Measurements from ENCODE around the gene TSKS.
"Not testable (repeated sequence)": the region's sequence is repeated elsewhere in the genome, so short reads cannot be mapped to it uniquely, and the experiment has no call there.

TSKS gene

GRCh38 chr19:49766930-49767299 lies 3.8 kb upstream of the TSKS start, which contains the start of gene AP2A1:
TSS of gene AP2A1 (plus strand) at chr19:49767001. CDS start at chr19:49767134, 133 bp downstream.
- no peak for DNase-seq (ENCODE audit: low spot score)

- DNase-seq (ENCODE audit: low spot score): peak; percentile 99
Measured at GRCh38 chr19:49766007-49766929, 3.2 kb upstream of the TSKS start.

DNA sequence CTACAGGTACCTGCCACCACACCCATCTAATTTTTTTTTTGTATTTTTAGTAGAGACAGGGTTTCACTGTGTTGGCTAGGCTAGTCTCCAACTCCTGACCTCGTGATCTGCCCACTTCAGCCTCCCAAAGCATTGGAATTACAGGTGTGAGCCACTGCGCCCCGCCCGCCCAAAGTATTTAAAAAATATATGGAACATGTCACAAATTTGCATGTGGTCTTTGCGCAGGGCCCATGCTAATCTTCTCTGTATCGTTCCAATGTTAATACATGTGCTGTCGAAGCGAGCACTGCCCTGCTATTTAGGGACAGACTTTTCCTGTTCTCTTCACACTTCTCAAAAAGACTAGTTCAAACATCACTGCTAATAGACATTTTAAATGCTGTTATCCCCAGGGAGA lies 1.2 kb upstream of the TSKS start:
- DNase-seq (ENCODE audit: low spot score): no peak

DNA sequence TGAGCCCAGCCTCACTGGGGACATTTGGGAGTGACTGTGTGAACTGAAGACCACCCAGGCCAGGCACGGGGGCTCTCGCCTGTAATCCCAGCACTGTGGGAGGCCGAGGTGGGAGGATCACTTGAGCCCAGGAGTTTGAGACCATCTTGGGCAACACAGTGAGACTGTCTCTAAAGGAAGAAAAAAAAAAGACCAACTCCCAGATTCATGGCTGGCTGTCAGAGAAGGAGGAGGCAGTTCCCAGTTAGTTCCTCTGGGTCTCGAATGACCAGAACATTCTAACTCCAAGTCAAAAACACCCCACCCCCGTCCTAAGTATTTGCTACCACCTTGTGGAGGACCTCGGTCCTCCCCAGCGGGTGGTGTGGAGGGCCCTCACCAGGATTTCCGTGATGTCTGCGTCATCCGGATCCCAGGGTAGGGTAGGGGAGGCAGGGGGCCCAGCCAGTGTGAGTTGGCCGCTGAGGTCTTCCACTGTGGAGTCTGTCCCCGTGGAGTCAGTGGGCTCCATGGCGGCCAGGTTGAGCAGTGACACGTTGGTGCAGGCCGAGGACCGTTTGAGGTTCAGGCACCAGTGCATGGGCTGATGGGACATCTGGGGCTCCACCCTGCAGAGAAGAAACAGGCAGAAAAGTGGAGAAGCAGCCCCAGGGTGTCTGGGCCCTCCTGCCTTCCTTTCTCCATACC lies 1.3 kb downstream of the TSKS start:
- DNase-seq (ENCODE audit: low spot score): peak; percentile 16

- DNase-seq (ENCODE audit: low spot score): no peak
Measured at GRCh38 chr19:49761249-49761624, 1.9 kb downstream of the TSKS start.

DNA sequence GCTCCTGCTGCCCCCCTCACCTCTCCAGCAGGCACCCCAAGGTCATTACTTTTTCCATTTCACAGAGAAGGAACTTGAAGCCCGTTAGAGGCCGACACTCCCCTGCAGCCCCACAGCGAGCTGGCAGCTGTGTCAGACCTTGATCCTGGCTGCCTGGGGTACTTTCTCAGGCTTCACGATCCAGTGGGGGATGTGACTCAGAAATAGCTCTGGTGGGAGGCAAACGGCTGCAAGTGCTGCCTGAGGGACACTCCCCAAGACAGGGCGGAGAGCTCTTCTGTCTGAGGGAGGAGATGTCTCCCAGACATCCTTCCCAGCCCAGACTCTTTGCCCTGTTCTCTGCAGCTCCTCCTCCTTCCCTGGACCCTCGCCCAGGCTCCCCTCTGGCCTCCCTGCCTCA lies 4.8 kb downstream of the TSKS start:
- DNase-seq (ENCODE audit: low spot score): no peak

DNA sequence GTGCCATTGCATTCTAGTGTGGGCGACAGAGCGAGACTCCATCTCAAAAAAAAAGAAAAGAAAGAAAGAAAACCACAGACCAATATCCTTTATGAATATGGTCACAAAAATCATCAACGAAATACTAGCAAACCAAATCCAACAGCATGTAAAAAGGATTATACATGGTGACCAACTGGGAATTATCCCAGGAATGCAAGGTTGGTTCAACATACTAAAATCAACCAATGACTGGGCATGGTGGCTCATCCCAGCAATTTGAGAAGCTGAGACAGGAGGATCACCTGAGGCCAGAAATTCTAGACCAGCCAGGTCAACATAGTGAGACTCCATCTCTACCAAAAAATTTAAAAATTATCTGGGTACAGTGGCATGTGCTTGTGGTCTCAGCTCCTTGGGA lies 7.2 kb downstream of the TSKS start:
- DNase-seq (ENCODE audit: low spot score): no peak

DNA sequence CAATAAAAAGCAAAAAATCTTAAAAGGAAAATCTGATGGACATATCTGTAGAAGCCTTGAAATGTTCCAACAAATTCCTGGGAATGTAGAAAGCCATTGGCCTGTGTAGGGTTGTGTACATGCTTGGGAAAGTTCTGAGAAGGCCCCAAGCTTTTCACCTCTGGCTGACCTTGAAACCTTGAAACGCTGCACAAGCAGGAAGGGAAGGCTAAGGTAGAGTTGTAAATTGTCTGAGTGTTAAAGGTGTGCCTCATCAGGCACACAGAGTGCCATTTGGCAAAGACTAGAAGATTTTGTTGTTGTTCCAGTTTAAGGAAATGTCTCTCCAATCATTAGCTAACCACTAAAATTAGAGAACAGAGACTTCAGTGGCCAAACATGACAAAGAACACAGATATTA lies 10.4 kb downstream of the TSKS start:
- DNase-seq (ENCODE audit: low spot score): no peak

DNA sequence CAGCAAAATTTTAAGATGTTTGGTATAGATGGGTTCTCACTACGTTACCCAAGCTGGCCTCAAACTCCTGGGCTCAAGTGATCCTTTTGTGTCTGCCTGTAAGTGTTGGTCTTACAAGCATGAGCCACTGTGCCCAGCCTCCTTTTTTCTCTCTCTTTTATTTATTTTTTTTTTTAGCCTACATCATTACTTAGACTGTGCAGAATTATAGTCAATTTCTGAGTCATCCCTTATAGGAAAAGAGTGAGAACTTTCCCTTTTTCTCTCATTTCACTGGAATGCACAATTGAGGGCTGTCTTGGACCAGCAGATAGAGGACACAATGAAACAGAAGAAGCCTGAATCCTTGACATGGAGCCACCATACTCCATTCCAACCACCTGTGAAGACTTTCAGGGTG lies 13.3 kb downstream of the TSKS start:
- DNase-seq (ENCODE audit: low spot score): no peak

DNA sequence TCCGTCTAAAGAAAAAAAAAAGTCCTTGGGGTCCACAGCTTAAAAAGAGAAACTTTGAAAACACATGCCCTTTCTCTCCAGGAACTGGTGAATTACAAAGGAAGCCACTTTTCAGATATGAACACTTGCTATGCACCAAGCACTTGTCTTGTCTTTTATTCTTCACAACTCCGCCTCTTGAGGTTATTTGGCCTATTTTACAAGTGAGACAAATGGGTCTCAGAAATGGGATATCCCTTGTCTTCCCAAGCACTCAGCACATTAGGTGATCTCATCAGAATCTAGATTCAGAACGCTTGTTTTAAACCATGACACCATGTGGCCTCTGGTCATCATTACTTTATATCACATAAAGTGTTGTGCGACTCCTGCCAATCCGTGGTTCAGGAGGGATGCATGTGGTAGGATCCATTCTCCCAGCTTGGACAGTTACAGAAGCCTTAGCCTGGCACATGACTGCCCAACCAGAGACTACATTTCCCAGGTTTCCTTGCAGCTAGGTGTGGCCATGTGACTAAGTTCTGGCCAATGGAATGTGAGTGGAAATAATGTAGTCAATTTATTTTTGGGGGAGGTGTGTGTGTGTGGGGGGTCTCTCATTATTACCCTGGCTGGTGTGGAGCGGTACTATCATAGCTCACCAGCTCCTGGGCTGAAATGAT lies 13.9 kb downstream of the TSKS start:
- no peak for DNase-seq (ENCODE audit: low spot score)

DNA sequence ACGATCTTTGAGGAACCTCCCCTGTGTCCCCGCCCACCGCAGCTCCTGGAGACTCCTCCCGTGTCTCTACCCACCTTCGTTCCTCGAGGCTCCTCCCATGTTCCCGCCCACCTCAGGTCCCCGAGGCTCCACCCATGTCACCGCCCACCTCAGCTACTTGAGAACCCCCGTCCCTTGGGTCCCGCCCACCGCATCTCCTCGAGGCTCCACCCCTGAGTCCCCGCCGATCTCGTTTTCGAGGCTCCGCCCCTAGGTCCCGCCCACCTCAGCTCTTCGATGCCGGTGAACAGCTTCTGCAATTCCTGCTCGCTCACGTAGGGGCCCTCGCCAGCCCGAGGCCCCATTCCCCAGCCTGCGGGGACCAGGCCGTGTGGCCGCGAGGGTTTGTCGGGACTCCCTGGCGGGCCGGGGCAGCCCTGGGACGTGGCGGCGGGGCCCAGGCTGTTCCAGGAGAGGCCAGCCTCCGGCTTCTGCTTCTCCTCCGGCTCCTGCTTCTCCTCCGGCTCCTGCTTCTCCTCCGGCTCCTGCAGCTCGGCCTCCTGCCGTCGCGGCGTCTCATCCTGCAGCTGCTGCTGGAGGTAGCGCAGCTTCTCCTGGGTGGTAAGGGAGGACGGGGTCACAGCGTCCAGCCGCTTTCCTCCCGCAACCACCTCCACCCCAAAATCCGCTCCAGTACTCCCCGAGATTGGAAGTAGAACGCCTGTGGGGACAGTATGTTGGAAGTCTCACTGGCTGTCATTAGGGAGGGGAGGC lies 16.7 kb downstream of the TSKS start:
- DNase-seq (ENCODE audit: low spot score): peak; percentile 41

GRCh38 chr19:49744946-49745381 lies 18.1 kb downstream of the TSKS start:
- no peak for DNase-seq (ENCODE audit: low spot score)

DNA sequence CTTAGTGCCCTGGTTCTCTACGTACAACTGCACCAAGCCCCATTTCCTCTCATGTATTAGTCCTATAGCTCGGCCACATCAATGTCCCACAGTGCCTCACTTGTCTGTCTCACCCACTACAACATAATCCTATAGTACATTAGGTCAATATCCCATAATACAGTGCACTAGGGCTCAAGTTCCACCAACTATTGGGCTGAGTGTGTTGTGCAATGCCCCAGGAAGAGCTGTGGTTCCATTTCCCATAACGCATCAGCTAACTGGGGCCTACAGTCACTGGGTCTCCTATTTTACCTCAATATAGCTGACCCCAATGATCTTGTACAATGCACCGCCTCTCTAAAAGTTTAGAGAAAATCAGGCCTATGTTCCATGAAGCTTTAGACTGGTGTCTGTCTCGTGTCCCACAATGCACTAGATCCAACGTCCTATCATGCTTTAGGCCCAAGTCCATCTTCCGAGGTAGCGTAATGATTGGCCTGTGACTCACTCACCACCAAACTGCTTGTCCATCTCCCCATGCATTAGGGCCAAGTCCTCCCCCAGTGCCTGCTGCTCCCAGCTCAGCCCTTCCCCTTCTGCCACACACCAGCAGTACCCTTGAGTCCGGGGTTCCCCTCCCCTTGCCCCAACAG lies 21.8 kb downstream of the TSKS start:
- no peak for DNase-seq (ENCODE audit: low spot score)

GRCh38 chr19:49739933-49740332 lies 23.2 kb downstream of the TSKS start:
- no peak for DNase-seq (ENCODE audit: low spot score)

GRCh38 chr19:49739098-49739497 lies 24.0 kb downstream of the TSKS start:
- DNase-seq (ENCODE audit: low spot score): no peak

- DNase-seq (ENCODE audit: low spot score): no peak
Measured at GRCh38 chr19:49738268-49738667, 24.8 kb downstream of the TSKS start.

GRCh38 chr19:49730166-49730565 lies 32.9 kb downstream of the TSKS start:
- no peak for DNase-seq (ENCODE audit: low spot score)

DNA sequence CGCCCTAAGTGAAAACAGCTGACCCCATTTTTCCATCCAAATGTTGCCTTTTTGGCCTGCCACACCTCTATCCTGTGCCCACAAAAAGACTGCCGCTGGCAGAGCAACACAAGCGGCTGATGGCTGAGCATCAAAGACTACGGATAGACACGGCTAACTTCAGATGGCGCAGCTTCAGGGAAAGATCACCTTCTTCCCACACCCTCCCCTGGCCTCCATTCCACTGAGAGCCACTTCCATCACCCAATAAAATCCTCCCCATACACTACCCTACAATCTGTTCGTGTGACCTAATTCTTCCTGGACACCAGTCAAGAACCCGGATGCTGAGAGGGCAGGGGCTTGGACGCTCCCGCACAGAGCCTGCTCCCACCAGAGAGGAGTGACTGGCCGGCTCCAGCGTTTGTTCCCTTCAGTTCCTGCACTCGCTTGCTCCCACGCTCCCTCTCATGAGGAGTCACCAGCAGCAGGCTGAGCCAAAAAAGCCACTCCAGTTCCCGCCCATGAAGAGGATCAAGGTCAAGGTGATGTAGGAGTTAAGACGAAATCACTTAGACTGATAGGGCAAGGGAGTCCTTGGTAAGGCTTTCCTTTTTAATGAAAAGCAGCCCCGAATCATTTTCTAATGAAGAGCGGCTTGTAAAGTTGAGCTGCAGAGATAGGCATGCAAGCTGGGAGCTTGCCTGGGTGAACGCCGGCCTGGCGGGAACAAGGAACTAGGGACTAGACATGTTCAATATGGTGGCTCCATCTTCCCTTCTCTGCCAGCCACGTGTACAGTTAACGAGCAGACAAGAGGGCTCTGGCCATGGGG lies 35.7 kb downstream of the TSKS start:
- peak; percentile 19 for DNase-seq (ENCODE audit: low spot score)

DNA sequence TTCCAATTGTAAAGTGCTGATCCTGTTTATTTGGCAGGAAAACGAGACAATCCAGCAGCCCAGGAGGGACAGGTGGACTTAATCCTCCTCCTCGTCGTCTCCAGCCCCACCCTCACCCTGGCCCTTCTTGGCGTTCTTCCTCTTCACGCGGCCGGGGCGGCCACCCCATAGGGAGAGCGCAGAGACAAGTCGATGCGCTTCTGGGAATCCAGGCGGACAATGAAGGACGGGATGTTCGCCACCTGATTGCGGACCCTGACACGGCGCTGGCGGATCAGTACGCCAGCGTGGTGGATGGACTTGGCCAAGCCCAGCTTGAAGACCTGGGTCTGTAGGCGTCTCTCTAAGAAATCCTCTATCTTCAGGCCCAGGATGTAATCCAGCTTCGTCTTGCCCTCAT lies 43.7 kb downstream of the TSKS start:
- not testable (repeated sequence) for DNase-seq (ENCODE audit: low spot score)

DNA sequence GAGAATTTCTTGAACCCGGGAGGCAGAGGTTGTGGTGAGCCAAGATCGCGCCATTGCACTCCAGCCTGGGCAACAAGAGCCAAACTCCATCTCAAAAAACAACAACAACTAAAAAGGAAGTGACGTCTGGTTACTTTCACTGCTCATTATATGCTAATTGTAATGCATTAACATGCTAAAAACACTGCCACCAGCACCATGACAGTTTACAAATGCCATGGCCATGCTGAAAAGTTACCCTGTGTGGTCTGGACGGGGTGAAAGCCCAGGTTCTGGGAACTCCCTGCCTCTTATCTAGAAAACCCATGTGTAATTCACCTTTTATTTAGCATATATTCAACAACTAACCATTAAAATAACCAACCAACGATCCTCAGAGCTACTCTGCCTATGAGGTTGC lies 44.1 kb downstream of the TSKS start:
- DNase-seq (ENCODE audit: low spot score): no peak
